ENCODE data around the gene BATF.

The BATF gene

DNA sequence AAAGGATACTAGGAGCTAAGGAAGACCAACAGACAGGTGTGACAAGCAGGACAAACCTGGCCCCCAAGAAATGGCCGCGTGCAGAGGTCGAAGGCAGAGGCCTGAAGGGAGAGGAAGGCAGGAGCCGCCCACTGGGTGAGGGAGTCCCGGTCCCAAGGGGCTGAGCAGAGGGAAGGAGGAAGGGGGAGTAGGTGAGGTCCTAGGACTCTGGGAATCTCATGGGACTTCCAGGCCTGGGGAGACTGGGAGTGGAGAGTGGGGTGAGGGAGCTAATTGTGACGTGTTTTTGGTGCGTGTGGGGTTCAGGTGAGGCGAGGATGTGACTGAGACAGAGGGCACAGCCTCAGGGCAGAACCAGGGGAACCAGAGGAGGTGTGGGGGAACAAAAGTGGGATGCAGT, 44.5 kb downstream of the BATF start:
- DNase-seq (ENCODE audit: low spot score), result peak; percentile 1
- TF ChIP-seq CTCF (IDR thresholded peaks at IDR 0.05; ENCODE audit: extremely low read depth, insufficient read depth, missing control alignments), result no peak
- in situ Hi-C loops (cut with MboI; ENCODE audit: low pct_unique_long_range_greater_than_20kb, low sequenced_read_pairs, unreplicated experiment), result no loop called here

GRCh38 chr14:75568140-75568539, 45.9 kb downstream of the BATF start:
- no peak for TF ChIP-seq CTCF (IDR thresholded peaks at IDR 0.05; ENCODE audit: extremely low read depth, insufficient read depth, missing control alignments)
- no peak for DNase-seq (ENCODE audit: low spot score)
- in situ Hi-C loops (cut with MboI; ENCODE audit: low pct_unique_long_range_greater_than_20kb, low sequenced_read_pairs, unreplicated experiment), result no loop called here

- no peak for TF ChIP-seq CTCF (IDR thresholded peaks at IDR 0.05; ENCODE audit: extremely low read depth, insufficient read depth, missing control alignments)
- DNase-seq (ENCODE audit: low spot score), result no peak
- in situ Hi-C loops (cut with MboI; ENCODE audit: low pct_unique_long_range_greater_than_20kb, low sequenced_read_pairs, unreplicated experiment), result no loop called here
Measured at GRCh38 chr14:75568791-75569190, 46.5 kb downstream of the BATF start.

DNA sequence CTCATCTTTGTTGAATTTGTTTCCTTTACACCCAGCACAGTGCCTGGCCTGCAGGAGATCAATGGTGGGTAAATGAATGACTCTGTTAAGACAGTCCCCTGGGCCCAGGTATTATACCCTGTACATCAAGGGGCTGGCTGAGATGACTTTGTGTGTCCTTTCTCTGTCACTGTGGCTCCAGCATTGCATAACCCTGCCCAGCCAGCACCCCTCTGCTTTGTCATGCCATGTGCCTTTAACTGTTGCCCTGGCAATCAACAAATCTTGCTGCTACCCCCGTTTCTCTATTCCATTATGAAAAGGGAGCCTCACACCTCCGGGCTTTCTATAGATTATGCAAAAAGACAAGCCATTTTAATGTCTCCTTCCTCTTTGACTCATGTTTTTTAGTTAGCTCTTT, 48.5 kb downstream of the BATF start:
- in situ Hi-C loops (cut with MboI; ENCODE audit: low pct_unique_long_range_greater_than_20kb, low sequenced_read_pairs, unreplicated experiment), result no loop called here
- no peak for DNase-seq (ENCODE audit: low spot score)
- TF ChIP-seq CTCF (IDR thresholded peaks at IDR 0.05; ENCODE audit: extremely low read depth, insufficient read depth, missing control alignments), result no peak

GRCh38 chr14:75572104-75572503, 49.8 kb downstream of the BATF start:
- in situ Hi-C loops (cut with MboI; ENCODE audit: low pct_unique_long_range_greater_than_20kb, low sequenced_read_pairs, unreplicated experiment), result no loop called here
- no peak for TF ChIP-seq CTCF (IDR thresholded peaks at IDR 0.05; ENCODE audit: extremely low read depth, insufficient read depth, missing control alignments)
- DNase-seq (ENCODE audit: low spot score), result no peak

DNA sequence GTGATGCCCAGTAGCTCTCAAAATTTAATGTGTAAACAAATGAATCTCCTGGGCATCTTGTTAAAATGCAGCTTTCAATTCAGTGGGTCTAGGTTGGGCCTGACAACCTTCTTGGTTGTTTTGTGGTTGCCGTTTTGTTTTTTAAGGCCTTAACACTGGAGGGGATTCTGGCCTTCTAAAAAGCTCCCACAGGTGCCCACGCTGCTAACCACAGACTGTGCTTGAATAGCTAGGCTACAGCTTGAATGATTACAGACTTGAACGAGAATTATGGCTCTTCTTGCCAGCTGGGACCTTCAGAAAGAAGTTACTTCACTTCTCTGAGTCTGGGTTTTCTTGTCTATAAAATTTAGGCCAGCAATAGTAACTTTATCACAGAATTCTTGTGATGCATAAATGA, 54.8 kb downstream of the BATF start:
- TF ChIP-seq CTCF (IDR thresholded peaks at IDR 0.05; ENCODE audit: extremely low read depth, insufficient read depth, missing control alignments), result no peak
- in situ Hi-C loops (cut with MboI; ENCODE audit: low pct_unique_long_range_greater_than_20kb, low sequenced_read_pairs, unreplicated experiment), result loop anchor here (5.0 kb wide), 1 partner anchor 70 kb away; no protein-coding TSS in a partner anchor
- DNase-seq (ENCODE audit: low spot score), result peak; percentile 56

- peak; percentile 88 for DNase-seq (ENCODE audit: low spot score)
- in situ Hi-C loops (cut with MboI; ENCODE audit: low pct_unique_long_range_greater_than_20kb, low sequenced_read_pairs, unreplicated experiment), result loop anchor here (5.0 kb wide), 1 partner anchor 70 kb away; no protein-coding TSS in a partner anchor
Measured at GRCh38 chr14:75577729-75578101, 55.4 kb downstream of the BATF start.

More at GRCh38 chr14:75577729-75578101, 55.4 kb downstream of the BATF start:
- TF ChIP-seq CTCF (IDR thresholded peaks at IDR 0.05; ENCODE audit: extremely low read depth, insufficient read depth, missing control alignments), result peak; percentile 73

Data from GM13977 (cell line).